ENCODE measurements around the gene SLC2A8.
A peak's percentile ranks its signal among the peaks of the same experiment; 100 is the strongest.

SLC2A8 gene

GRCh38 chr9:127445851-127446712 lies 49.1 kb downstream of the SLC2A8 start:
- peaks cover 14% of the 10 kb centered on the region for H3K4me1 ChIP-seq (ENCODE audit: control insufficient read depth, insufficient read depth, low read length)
- no peak overlapping the region for H3K4me3 ChIP-seq (ENCODE audit: low read length)
- H3K4me2 ChIP-seq (ENCODE audit: low read length): no peak overlapping the region
- no peak overlapping the region for H3K9ac ChIP-seq (ENCODE audit: low read depth, low read length)
- H3K36me3 ChIP-seq (ENCODE audit: insufficient read depth, low read length): peaks cover 83% of the 10 kb centered on the region
- H3K27me3 ChIP-seq (ENCODE audit: control insufficient read depth, insufficient read depth, low read length): no peaks in the 10 kb centered on the region
- H3K9me3 ChIP-seq (replicated peaks; ENCODE audit: low read length): peaks cover 24% of the 10 kb centered on the region

DNA sequence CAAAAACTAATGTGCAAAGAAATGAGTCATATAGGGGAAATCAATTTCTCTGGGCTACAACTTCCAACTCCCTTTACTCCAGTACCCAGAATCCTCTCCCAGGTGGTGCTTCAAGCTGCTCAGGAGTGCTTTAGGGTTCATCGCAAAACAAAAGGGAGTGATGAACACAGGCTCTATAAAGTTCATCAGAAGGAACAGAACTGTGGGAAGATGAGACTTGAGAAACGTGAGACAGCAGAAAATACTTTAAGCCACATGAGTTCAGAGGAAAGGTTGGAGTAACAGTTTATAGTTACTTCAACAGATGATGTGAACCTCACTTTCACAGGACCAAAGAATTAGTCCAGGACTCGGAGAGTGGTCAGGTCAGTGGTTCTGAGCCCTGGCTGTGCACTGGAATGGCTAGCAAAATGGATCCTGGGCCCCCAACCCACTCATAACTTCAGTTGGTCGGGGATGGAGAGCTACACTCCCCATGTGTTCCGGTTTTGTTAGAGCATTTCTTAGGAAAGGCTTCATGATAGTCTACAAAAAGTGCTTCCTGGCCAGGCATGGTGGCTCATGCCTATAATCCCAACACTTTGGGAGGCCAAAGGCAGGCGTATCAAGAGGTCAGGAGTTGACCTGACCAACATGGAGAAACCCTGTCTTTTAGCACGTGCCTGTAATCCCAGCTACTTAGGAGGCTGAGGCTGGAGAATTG lies 49.9 kb downstream of the SLC2A8 start:
- H3K9ac ChIP-seq (ENCODE audit: low read depth, low read length): no peak overlapping the region
- no peak overlapping the region for H3K4me3 ChIP-seq (ENCODE audit: low read length)
- H3K4me1 ChIP-seq (ENCODE audit: control insufficient read depth, insufficient read depth, low read length): peaks cover 14% of the 10 kb centered on the region
- no peaks in the 10 kb centered on the region for H3K27me3 ChIP-seq (ENCODE audit: control insufficient read depth, insufficient read depth, low read length)
- H3K4me2 ChIP-seq (ENCODE audit: low read length): no peak overlapping the region
- H3K36me3 ChIP-seq (ENCODE audit: insufficient read depth, low read length): peaks cover 80% of the 10 kb centered on the region
- peaks cover 24% of the 10 kb centered on the region for H3K9me3 ChIP-seq (replicated peaks; ENCODE audit: low read length)

- peak overlapping the region; percentile 8 for H3K9ac ChIP-seq (ENCODE audit: low read depth, low read length)
- H3K4me3 ChIP-seq (ENCODE audit: low read length): no peak overlapping the region
- no peaks in the 10 kb centered on the region for H3K27me3 ChIP-seq (ENCODE audit: control insufficient read depth, insufficient read depth, low read length)
- H3K36me3 ChIP-seq (ENCODE audit: insufficient read depth, low read length): peaks cover 79% of the 10 kb centered on the region
- H3K4me1 ChIP-seq (ENCODE audit: control insufficient read depth, insufficient read depth, low read length): peaks cover 21% of the 10 kb centered on the region
- H3K9me3 ChIP-seq (replicated peaks; ENCODE audit: low read length): peaks cover 24% of the 10 kb centered on the region
- H3K4me2 ChIP-seq (ENCODE audit: low read length): peak overlapping the region; percentile 99
Measured at GRCh38 chr9:127447416-127448111, 50.6 kb downstream of the SLC2A8 start.

GRCh38 chr9:127448112-127448805 lies 51.3 kb downstream of the SLC2A8 start:
- H3K9ac ChIP-seq (ENCODE audit: low read depth, low read length): peak overlapping the region; percentile 8
- H3K4me2 ChIP-seq (ENCODE audit: low read length): peak overlapping the region; percentile 99
- peaks cover 24% of the 10 kb centered on the region for H3K9me3 ChIP-seq (replicated peaks; ENCODE audit: low read length)
- H3K4me3 ChIP-seq (ENCODE audit: low read length): peak overlapping the region; percentile 92
- H3K36me3 ChIP-seq (ENCODE audit: insufficient read depth, low read length): peaks cover 72% of the 10 kb centered on the region
- no peaks in the 10 kb centered on the region for H3K27me3 ChIP-seq (ENCODE audit: control insufficient read depth, insufficient read depth, low read length)
- H3K4me1 ChIP-seq (ENCODE audit: control insufficient read depth, insufficient read depth, low read length): peaks cover 23% of the 10 kb centered on the region

GRCh38 chr9:127449332-127449966 lies 52.5 kb downstream of the SLC2A8 start:
- Histone ChIP-seq H3K4me3 (ENCODE audit: low read length) (peak overlapping the region; percentile 92), H3K4me2 (ENCODE audit: low read length) (peak overlapping the region; percentile 99), H3K36me3 (ENCODE audit: insufficient read depth, low read length) (peaks cover 68% of the 10 kb centered on the region), H3K4me1 (ENCODE audit: control insufficient read depth, insufficient read depth, low read length) (peaks cover 23% of the 10 kb centered on the region), H3K27me3 (ENCODE audit: control insufficient read depth, insufficient read depth, low read length) (no peaks in the 10 kb centered on the region), H3K9ac (ENCODE audit: low read depth, low read length) (peak overlapping the region; percentile 99), H3K9me3 (replicated peaks; ENCODE audit: low read length) (peaks cover 18% of the 10 kb centered on the region)

DNA sequence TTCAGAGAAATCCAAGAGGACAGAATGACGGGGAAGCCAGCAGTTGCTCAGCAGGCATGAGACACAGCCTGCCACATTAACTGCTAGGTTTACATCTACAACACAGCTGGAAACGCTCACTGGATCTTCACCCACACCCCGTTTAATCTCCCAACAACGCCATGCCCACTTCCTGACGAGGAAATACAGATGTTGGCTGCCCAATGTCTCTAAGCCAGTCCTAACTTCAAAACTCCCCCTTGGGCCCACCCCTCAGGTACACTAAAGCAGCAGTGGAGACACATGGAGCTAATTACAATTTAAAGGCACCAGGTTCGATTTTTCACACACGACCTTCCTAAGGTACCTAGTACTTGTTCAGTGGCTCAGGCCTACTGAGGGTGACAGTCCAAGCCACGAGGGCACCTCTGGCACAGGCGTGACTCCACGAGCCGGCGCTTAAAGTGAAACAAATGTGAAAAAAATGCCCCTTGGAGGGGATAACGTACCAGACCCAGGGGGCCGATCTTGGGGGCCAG lies 53.3 kb downstream of the SLC2A8 start:
- Histone ChIP-seq H3K9ac (ENCODE audit: low read depth, low read length) (peak overlapping the region; percentile 99), H3K27me3 (ENCODE audit: control insufficient read depth, insufficient read depth, low read length) (no peaks in the 10 kb centered on the region), H3K9me3 (replicated peaks; ENCODE audit: low read length) (peaks cover 9% of the 10 kb centered on the region), H3K4me2 (ENCODE audit: low read length) (peak overlapping the region; percentile 99), H3K36me3 (ENCODE audit: insufficient read depth, low read length) (peaks cover 63% of the 10 kb centered on the region), H3K4me3 (ENCODE audit: low read length) (peak overlapping the region; percentile 92), H3K4me1 (ENCODE audit: control insufficient read depth, insufficient read depth, low read length) (peaks cover 23% of the 10 kb centered on the region)

DNA sequence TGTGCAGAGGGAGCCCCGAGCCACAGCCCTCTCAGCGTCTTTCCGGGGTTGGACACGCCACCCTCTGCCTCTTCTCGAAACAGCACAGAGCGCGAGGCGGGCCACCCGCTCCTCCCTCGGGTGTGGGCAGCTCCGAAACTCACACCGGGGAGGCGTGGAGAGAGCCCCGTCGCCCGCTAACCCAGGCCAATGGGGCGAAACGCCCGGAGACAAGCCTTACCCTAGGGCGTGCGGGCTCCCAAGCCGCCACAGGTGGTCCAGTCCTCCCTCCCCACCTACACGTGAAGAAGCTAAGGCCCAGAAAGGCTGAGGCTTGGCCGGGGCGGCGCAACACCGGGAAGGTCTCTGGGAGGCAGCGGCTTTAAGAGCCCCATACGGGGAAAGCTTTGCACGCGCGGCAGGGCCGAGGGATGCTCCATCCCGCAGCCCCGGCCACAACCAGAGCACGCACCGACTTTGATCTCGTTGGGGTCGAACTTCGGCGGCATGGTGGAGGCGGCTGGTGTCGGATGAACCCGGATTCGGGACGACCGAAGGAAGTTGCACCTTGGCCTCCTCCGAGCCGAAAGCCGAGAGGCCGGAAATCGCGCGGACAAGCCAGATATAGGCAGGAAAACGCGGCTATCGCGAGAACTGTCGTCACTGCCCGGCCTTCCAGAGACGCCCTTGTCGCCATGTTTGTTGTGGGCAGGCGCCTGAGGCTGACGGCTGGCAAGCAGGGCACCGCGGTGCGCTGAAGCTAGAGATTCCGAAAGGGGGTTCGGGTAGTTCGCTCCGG lies 54.0 kb downstream of the SLC2A8 start, which contains the start of the genes LRSAM1 and RPL12:
Gene LRSAM1, plus strand, starts transcription at position 681 of the 778 bp plus-strand sequence. CDS start 3,018 bp downstream, outside the sequence.
Gene RPL12, minus strand, starts transcription at position 577 of the 778 bp plus-strand sequence. Its CDS starts 89 bp downstream, at position 488.
- peaks cover 2% of the 10 kb centered on the region for H3K9me3 ChIP-seq (replicated peaks; ENCODE audit: low read length)
- peak within 1 kb of the TSS; percentile 92 for H3K4me3 ChIP-seq (ENCODE audit: low read length)
- H3K36me3 ChIP-seq (ENCODE audit: insufficient read depth, low read length): peaks cover 59% of the 10 kb centered on the region
- peaks cover 23% of the 10 kb centered on the region for H3K4me1 ChIP-seq (ENCODE audit: control insufficient read depth, insufficient read depth, low read length)
- no peaks in the 10 kb centered on the region for H3K27me3 ChIP-seq (ENCODE audit: control insufficient read depth, insufficient read depth, low read length)
- peak within 1 kb of the TSS; percentile 99 for H3K4me2 ChIP-seq (ENCODE audit: low read length)
- H3K9ac ChIP-seq (ENCODE audit: low read depth, low read length): peak within 1 kb of the TSS; percentile 99

DNA sequence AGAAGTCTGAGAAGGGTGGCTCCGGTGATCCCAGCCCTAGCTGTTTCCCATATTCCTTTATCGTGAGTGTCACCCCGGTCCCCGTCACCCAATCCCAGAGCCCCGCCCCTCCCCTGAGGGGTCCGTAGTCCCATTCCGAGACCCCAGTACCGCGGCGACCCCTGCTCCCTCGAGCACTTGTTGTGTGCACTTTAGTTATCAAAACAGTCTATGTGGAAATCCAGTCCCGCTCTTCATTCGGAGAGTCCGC lies 54.6 kb downstream of the SLC2A8 start:
- no peaks in the 10 kb centered on the region for H3K27me3 ChIP-seq (ENCODE audit: control insufficient read depth, insufficient read depth, low read length)
- peak overlapping the region; percentile 99 for H3K4me2 ChIP-seq (ENCODE audit: low read length)
- peaks cover 54% of the 10 kb centered on the region for H3K36me3 ChIP-seq (ENCODE audit: insufficient read depth, low read length)
- H3K9ac ChIP-seq (ENCODE audit: low read depth, low read length): peak overlapping the region; percentile 99
- H3K4me1 ChIP-seq (ENCODE audit: control insufficient read depth, insufficient read depth, low read length): peaks cover 23% of the 10 kb centered on the region
- peak overlapping the region; percentile 92 for H3K4me3 ChIP-seq (ENCODE audit: low read length)
- no peaks in the 10 kb centered on the region for H3K9me3 ChIP-seq (replicated peaks; ENCODE audit: low read length)

- peak overlapping the region; percentile 92 for H3K4me3 ChIP-seq (ENCODE audit: low read length)
- H3K4me2 ChIP-seq (ENCODE audit: low read length): peak overlapping the region; percentile 99
- no peaks in the 10 kb centered on the region for H3K9me3 ChIP-seq (replicated peaks; ENCODE audit: low read length)
- no peaks in the 10 kb centered on the region for H3K27me3 ChIP-seq (ENCODE audit: control insufficient read depth, insufficient read depth, low read length)
- peaks cover 23% of the 10 kb centered on the region for H3K4me1 ChIP-seq (ENCODE audit: control insufficient read depth, insufficient read depth, low read length)
- H3K9ac ChIP-seq (ENCODE audit: low read depth, low read length): peak overlapping the region; percentile 99
- peaks cover 52% of the 10 kb centered on the region for H3K36me3 ChIP-seq (ENCODE audit: insufficient read depth, low read length)
Measured at GRCh38 chr9:127451858-127452656, 55.1 kb downstream of the SLC2A8 start.
